ENCODE measurements around the gene GDF10. TPM values are rescaled to one million over a fixed set of nuclear protein-coding genes. Genes with fewer than 3 reads are reported as not detected.

Gene GDF10
- total and polyA plus RNA-seq, 9 of the 15 experiments (the other 6 are each of a cell fraction or from before 2014, with no cell fraction given): 0.03 to 0.20 (median 0.11) TPM; not detected in 6

- Histone ChIP-seq H3K27me3 (ENCODE audit: control insufficient read depth in 2 of 2, insufficient read depth in 2 of 2, low read length in 2 of 2) (peaks cover 8 to 54% of the 10 kb centered on the region in 2 experiments; a peak in 3 of 5 replicates), H3K27ac (ENCODE audit: extremely low read depth, low read depth, low read length) (no peak overlapping the region), H2AFZ (ENCODE audit: low read depth, low read length) (no peak overlapping the region), H3K9me3 (replicated peaks; ENCODE audit: control insufficient read depth, insufficient read depth, low read depth, low read length) (no peaks in the 10 kb centered on the region), H3K36me3 (ENCODE audit: control insufficient read depth, insufficient read depth, low read length) (no peaks in the 10 kb centered on the region), H3K79me2 (ENCODE audit: control insufficient read depth, insufficient read depth, low read length) (no peaks in the 10 kb centered on the region), H3K4me1 (replicated peaks in 1 of 2; ENCODE audit: control insufficient read depth in 2 of 2, insufficient read depth in 2 of 2, low read length in 2 of 2) (peaks cover 0 to 5% of the 10 kb centered on the region in 2 experiments; a peak in 2 of 5 replicates), H4K20me1 (replicated peaks; ENCODE audit: control insufficient read depth, insufficient read depth, low read length) (0 out of 2 replicates have a peak, but pooled peaks cover 8% of the 10 kb centered on the region), H3K9me1 (ENCODE audit: control insufficient read depth, insufficient read depth, low read length) (no peaks in the 10 kb centered on the region), H3K4me2 (ENCODE audit: insufficient read depth, low read length) (no peak overlapping the region), H3K4me3 (no peak overlapping the region), H3K9ac (ENCODE audit: insufficient read depth in 1 of 2, low read depth in 2 of 2, low read length in 2 of 2) (peak overlapping the region in 1 of 2 experiments; percentile 71; a peak in 1 of 4 replicates)
- 0% methylated on average over 2 of the region's 2 CpGs for WGBS (ENCODE audit: insufficient coverage, low coverage, missing lambda C conversion rate)
- in situ Hi-C loops (cut with MboI) (no loop called here), intact Hi-C loops (cut with micrococcal nuclease) (no loop called here)
- TF ChIP-seq RBM39 (optimal IDR thresholded peaks at IDR 0.05; ENCODE audit: low read depth, low read length) (no peak), ZNF436 (CRISPR knock-in tag; IDR thresholded peaks at IDR 0.05) (no peak)
- ChIA-PET CTCF (ENCODE audit: low intra/inter-chr PET ratio) (no interaction called here), POLR2A (interaction anchor here (0.6 to 1.2 kb wide), 3 partner anchors 11 to 197 kb away, joined by 3 to 4 read pairs (median 3); no protein-coding TSS in a partner anchor)
- no TSS peak for BruUV-seq (replicated peaks)
- DNase-seq (ENCODE audit: extremely low read depth in 1 of 4, low spot score in 3 of 4) (no peak), ATAC-seq (no peak), FAIRE-seq (no peak)
These were observed 20.7 kb upstream of the GDF10 start for GRCh38 chr10:47279276-47279675.

- CTCF ChIA-PET (ENCODE audit: low intra/inter-chr PET ratio): no interaction called here
- ATAC-seq: no peak
- H3K4me1 ChIP-seq (replicated peaks in 1 of 2; ENCODE audit: control insufficient read depth in 2 of 2, insufficient read depth in 2 of 2, low read length in 2 of 2): peaks cover 0 to 5% of the 10 kb centered on the region in 2 experiments; a peak in 3 of 5 replicates
- no peak overlapping the region for H2AFZ ChIP-seq (ENCODE audit: low read depth, low read length)
- no peak overlapping the region for H3K27ac ChIP-seq (ENCODE audit: extremely low read depth, low read depth, low read length)
- H3K9me3 ChIP-seq (replicated peaks; ENCODE audit: control insufficient read depth, insufficient read depth, low read depth, low read length): no peaks in the 10 kb centered on the region
- POLR2A ChIA-PET: interaction anchor here (0.5 to 1.2 kb wide), 3 partner anchors 23 to 269 kb away, joined by 3 read pairs; partner anchors contain the start of gene GDF2
- H3K36me3 ChIP-seq (ENCODE audit: control insufficient read depth, insufficient read depth, low read length): no peaks in the 10 kb centered on the region
- intact Hi-C loops (cut with micrococcal nuclease) (no loop called here), in situ Hi-C loops (cut with MboI) (no loop called here)
- no peak overlapping the region for H3K4me2 ChIP-seq (ENCODE audit: insufficient read depth, low read length)
- no peak for FAIRE-seq
- 0 out of 4 replicates have a peak overlapping the region, but pooled peaks of 1 of the 2 experiments have one; percentile 28 for H3K9ac ChIP-seq (ENCODE audit: insufficient read depth in 1 of 2, low read depth in 2 of 2, low read length in 2 of 2)
- no peak overlapping the region for H3K4me3 ChIP-seq
- WGBS (ENCODE audit: insufficient coverage, low coverage, missing lambda C conversion rate): 0% methylated on average over 6 of the region's 6 CpGs
- no peak for DNase-seq (ENCODE audit: extremely low read depth in 1 of 4, low spot score in 3 of 4)
- peaks cover 10 to 59% of the 10 kb centered on the region in 2 experiments; a peak in 4 of 5 replicates for H3K27me3 ChIP-seq (ENCODE audit: control insufficient read depth in 2 of 2, insufficient read depth in 2 of 2, low read length in 2 of 2)
- no TSS peak for BruUV-seq (replicated peaks)
- H3K79me2 ChIP-seq (ENCODE audit: control insufficient read depth, insufficient read depth, low read length): no peaks in the 10 kb centered on the region
- H4K20me1 ChIP-seq (replicated peaks; ENCODE audit: control insufficient read depth, insufficient read depth, low read length): 0 out of 2 replicates have a peak, but pooled peaks cover 17% of the 10 kb centered on the region
- no peaks in the 10 kb centered on the region for H3K9me1 ChIP-seq (ENCODE audit: control insufficient read depth, insufficient read depth, low read length)
- no peak for TF ChIP-seq RBM22 (IDR thresholded peaks at IDR 0.05; ENCODE audit: low read depth, low read length, poor library complexity, severe bottlenecking)
- no peak for TF ChIP-seq TCF7 (IDR thresholded peaks at IDR 0.05; ENCODE audit: borderline replicate concordance)
- TF ChIP-seq GATAD2B (IDR thresholded peaks at IDR 0.05; ENCODE audit: borderline replicate concordance): no peak
- TF ChIP-seq EP400 (IDR thresholded peaks at IDR 0.05): no peak
- TF ChIP-seq RAD21 (CRISPR knock-in tag; conservative IDR thresholded peaks at IDR 0.05 in 1 of 2, IDR thresholded peaks at IDR 0.05 in 1 of 2): no peak
- TF ChIP-seq CHD4 (IDR thresholded peaks at IDR 0.05; ENCODE audit: insufficient read depth, insufficient replicate concordance, low read depth, low read length, poor library complexity, severe bottlenecking): no peak
- TF ChIP-seq RNF2 (IDR thresholded peaks at IDR 0.05): no peak
- no peak for TF ChIP-seq ZNF583 (CRISPR knock-in tag; IDR thresholded peaks at IDR 0.05)
- no peak for TF ChIP-seq PHF8 (IDR thresholded peaks at IDR 0.05; ENCODE audit: borderline replicate concordance, low read length)
- TF ChIP-seq, protein P1, sequence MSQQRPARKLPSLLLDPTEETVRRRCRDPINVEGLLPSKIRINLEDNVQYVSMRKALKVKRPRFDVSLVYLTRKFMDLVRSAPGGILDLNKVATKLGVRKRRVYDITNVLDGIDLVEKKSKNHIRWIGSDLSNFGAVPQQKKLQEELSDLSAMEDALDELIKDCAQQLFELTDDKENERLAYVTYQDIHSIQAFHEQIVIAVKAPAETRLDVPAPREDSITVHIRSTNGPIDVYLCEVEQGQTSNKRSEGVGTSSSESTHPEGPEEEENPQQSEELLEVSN (IDR thresholded peaks at IDR 0.05; ENCODE audit: borderline replicate concordance in 1 of 2, extremely low read depth in 1 of 2, insufficient read depth in 1 of 2, insufficient read length in 1 of 2, low read depth in 1 of 2, low read length in 1 of 2, poor library complexity in 1 of 2, severe bottlenecking in 1 of 2): no peak
- no peak for TF ChIP-seq SMAD1 (IDR thresholded peaks at IDR 0.05; ENCODE audit: low read depth, low read length, partially characterized antibody)
- TF ChIP-seq PPARD (CRISPR knock-in tag; IDR thresholded peaks at IDR 0.05): no peak
These were observed 17.9 kb upstream of the GDF10 start for GRCh38 chr10:47282005-47282656.

Measured in K562 (cell line).